ENCODE measurements around the gene DGCR2.
"Not testable (repeated sequence)": the region's sequence is repeated elsewhere in the genome, so short reads cannot be mapped to it uniquely, and the experiment has no call there.

DGCR2 gene

DNA sequence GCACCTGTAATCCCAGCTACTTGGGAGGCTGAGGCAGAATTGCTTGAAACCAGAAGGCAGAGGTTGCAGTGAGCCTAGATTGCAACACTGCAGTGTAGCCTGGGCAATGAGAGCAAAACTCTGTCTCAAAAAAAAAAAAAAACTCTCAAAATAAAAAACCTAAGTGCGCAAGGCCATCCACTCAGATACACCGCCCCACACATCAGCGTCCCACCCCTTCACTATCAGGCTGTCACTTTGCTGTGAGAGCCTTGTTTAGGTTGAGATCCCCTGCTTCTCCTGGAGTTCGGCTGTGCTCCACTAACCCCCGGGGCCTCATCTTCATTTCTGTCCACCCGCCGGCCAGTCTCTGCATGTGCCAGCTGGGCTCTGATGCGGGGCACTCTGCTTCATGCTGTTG is 44.2 kb upstream of the DGCR2 start:
- TF ChIP-seq, protein P1, sequence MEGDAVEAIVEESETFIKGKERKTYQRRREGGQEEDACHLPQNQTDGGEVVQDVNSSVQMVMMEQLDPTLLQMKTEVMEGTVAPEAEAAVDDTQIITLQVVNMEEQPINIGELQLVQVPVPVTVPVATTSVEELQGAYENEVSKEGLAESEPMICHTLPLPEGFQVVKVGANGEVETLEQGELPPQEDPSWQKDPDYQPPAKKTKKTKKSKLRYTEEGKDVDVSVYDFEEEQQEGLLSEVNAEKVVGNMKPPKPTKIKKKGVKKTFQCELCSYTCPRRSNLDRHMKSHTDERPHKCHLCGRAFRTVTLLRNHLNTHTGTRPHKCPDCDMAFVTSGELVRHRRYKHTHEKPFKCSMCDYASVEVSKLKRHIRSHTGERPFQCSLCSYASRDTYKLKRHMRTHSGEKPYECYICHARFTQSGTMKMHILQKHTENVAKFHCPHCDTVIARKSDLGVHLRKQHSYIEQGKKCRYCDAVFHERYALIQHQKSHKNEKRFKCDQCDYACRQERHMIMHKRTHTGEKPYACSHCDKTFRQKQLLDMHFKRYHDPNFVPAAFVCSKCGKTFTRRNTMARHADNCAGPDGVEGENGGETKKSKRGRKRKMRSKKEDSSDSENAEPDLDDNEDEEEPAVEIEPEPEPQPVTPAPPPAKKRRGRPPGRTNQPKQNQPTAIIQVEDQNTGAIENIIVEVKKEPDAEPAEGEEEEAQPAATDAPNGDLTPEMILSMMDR (IDR thresholded peaks at IDR 0.05; ENCODE audit: insufficient read depth, missing control alignments), result no peak
- FAIRE-seq, result no peak
- DNase-seq (ENCODE audit: insufficient read length, low spot score), result no peak

DNA sequence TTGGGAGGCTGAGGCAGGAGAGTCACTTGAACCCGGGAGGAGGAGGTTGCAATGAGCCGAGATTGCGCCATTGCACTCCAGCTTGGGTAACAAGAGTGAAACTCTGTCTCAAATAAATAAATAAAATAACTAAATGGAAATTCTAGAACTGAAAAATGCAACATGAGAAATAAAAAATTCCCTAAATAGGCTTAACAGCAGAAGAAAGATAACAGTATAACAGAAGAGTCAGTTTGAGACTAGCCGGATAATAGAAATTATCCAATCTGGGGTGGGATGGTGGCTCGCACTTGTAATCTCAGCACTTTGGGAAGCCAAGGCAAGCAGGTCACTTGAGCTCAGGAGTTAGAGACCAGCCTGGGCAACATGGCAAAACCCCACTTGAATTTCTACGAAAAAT is 42.2 kb upstream of the DGCR2 start:
- DNase-seq (ENCODE audit: insufficient read length, low spot score) (no peak), FAIRE-seq (no peak)
- TF ChIP-seq, protein P1 (IDR thresholded peaks at IDR 0.05; ENCODE audit: insufficient read depth, missing control alignments), result no peak

DNA sequence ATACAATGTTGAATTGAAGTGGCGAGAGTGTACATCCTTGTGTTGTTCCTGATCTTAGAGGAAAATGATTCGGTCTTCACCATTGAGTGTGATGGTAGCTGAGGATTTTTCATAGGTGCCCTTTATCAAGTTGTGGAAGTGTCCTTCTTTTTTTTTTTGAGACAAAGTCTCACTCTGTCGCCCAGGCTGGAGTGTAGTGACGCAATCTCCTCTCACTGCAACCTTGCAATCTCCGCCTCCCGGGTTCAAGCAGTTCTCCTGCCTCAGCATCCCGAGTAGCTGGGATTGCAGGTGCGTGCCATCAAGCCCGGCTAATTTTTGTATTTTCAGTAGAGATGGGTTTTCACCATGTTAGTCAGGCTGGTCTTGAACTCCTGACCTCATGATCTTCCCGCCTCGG is 36.4 kb upstream of the DGCR2 start:
- FAIRE-seq; DNase-seq (ENCODE audit: insufficient read length, low spot score): not testable (repeated sequence)

DNA sequence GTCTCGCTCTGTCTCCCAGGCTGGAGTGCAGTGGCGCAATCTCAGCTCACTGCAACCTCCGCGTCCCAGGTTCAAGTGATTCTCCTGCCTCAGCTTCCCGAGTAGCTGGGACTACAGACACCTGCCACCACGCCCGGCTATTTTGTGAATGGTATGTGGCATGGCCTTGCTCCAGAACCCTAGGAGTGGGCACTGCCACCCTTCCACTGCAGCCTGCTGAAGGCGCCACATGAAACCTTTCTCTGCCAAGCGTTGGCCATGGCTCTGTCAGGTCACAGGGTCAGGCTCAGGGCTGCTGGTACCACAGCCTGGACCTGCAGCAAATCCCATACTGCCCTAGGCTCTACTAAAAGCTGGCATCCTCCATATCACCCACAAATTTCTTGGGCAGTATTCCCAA is 33.9 kb upstream of the DGCR2 start:
- DNase-seq (ENCODE audit: insufficient read length, low spot score); FAIRE-seq: not testable (repeated sequence)

DNA sequence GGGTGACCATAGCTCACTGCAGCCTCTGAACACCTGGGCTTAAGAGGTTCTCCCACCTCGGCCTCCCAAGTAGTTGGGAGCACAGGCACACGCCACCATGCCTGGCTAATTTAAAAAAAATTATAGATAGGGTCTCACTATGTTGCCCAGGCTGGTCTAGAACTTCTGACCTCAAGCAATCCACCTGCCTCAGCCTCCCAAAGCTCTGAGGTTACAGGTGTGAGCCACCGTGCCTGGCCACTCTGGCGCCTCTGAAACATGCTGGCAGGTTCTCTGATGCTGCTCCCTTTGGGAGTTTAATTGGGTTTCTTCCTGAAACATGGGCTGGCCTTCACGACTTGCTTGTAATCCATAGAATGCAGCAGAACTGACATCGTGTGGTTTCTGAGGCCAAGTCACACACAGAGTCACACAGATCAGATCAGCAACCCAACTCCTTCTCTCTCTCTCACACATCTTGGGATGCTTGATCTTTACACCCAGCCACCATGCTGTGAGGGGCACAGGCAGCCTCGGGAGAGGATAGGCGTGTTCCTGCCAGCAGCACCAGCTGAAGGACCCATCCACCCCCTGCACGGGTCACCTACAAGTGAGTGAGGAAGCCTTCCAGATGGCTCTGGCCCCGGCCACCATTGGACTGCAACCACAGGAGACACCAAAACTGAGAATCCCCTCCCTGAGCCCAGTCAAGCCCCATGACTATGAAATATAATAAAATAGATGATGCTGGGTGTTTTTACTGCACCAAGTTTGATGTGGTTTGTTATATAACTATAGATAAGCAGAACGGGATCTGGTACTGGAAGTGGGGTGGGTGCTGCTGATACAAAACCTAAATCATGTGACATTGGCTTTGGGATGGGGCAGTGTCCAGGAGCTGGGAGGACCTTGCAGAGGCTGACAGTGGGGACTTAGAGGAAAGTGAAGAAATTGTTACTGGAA is 31.0 kb upstream of the DGCR2 start:
- TF ChIP-seq, protein P1 (IDR thresholded peaks at IDR 0.05; ENCODE audit: insufficient read depth, missing control alignments), result no peak
- no peak for FAIRE-seq

DNA sequence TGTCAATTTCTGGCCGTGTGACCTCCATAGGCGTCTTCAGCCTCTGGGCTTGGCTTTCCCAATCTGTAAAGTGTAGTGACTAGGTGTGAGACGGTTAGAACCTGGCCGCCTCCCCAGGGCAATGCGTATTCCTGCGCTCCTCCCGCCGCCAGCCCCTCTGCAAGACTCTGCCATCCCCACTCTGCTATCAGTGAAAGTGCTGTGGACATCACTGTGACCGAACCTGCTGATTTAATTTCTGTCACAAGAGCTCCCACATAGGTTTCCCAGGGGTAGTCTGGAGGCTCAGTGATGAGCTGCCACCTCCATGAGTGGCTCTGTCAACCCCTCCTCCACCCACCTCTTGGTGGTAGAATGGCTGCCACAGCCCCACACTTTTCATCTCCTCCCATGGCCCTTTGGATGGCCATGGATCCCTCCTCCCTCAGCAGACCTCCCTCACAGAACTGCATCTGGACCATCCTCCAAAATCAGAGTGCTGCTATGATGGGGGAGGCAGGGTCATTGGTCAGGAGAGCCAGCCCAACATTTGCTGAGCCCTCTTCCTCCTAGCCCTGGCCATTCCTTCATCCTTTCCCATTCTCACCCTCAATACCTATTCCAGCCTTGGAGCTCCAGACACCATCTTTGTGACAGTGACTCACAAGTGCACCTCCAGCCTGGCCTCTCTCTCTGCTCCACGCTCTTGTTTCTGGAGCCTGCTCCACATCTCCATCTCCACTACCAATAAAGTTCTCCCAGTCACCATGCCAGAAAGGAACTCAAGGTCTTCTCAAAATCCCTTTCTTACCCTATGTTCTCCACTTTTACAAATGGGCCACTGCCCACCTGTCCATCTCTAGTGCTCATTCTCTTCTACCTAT is 29.3 kb upstream of the DGCR2 start:
- no peak for FAIRE-seq
- TF ChIP-seq, protein P1 (IDR thresholded peaks at IDR 0.05; ENCODE audit: insufficient read depth, missing control alignments), result no peak
- DNase-seq (ENCODE audit: insufficient read length, low spot score), result no peak

More for the DNA sequence above, 31.0 kb upstream of the DGCR2 start:
- DNase-seq (ENCODE audit: insufficient read length, low spot score), result no peak

DNA sequence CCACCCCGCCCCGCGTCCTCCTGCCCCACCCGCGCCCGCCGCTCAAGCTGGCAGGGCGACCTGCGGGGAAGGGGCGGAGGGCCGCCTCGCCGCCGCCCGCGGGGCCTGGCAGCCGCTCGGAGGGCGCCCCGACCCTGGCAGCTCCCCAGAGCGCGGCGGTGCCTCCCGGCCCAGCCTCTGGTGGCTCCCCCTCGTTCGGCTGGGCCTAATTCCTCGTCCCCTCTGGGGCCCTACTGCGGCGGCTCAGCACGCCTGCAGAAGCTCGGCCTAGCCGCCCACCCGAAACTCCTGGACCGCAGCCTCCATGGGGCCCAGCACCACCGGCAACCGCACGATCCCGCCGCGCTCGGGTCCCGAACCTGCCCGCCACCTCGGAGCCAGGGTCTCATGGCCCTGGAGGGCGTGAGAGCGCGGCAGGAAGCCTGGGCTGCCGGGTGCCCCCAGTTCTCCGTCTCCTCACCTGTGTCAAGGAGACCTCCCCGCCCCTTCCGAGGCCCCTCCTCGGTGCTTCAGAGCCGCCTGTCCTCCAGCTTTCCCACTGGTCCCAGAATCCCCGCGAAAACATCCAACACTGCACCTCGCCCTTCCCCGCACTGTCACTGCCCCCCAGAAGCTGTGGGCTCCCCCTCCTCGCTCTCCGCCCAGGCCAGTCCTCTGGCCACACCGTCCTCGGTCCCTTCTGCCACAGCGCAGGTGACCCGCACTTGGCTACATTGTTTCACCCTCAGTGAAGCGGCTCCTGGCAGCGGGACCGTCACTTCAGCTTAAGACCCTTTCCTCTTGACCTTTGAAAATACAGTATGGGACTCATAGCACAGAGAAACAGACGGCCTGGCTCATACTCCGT is 28.5 kb upstream of the DGCR2 start:
- TF ChIP-seq, protein P1 (IDR thresholded peaks at IDR 0.05; ENCODE audit: insufficient read depth, missing control alignments), result no peak
- DNase-seq (ENCODE audit: insufficient read length, low spot score) (no peak), FAIRE-seq (no peak)
